K562 (cell line): ENCODE data around the gene MMP15. TPM values are rescaled to one million over a fixed set of nuclear protein-coding genes. Genes with fewer than 3 reads are reported as not detected.

ENCODE experiments used
- ATAC-seq: fragments of 200-7000 bp; cut with Tn5 transposase; 3 replicates; pipeline ENCODE4 v1.9.1; 2020; ENCODE audit warnings: moderate library complexity
- BruUV-seq: library from RNA; stranded (reverse); fragments of 400-500 nt; replicated peaks from 2 replicates; lab custom pipeline; 2021; lab: Mats Ljungman, UMichigan
- CTCF ChIA-PET: fragments of 300-600 bp; formaldehyde crosslinking; extraction: SDS; loops from one replicate; lab custom pipeline; 2021; ENCODE audit warnings: low intra/inter-chr PET ratio; lab: Yijun Ruan, JAX
- POLR2A ChIA-PET: fragments of 300-600, 350-650 bp; sonication (Branson Sonifier 250); formaldehyde crosslinking; extraction: SDS; loops from one replicate; lab custom pipeline; 2021; ENCODE audit warnings: antibody characterized with exemption, inconsistent platforms; lab: Yijun Ruan, JAX
- DNase-seq, 4 experiments: peaks; one replicate each; pipeline versions ENCODE4 v3.0.0 to v3.0.0-alpha.2; 2011 to 2018; ENCODE audit warnings: low spot score in 3 of 4, mixed read lengths in 3 of 4; ENCODE audit errors: extremely low read depth in 1 of 4
- FAIRE-seq: peaks from 2 replicates; lab custom pipeline; 2011; peaks lifted over from hg19 to GRCh38; lab: Jason Lieb, UNC
- H2AFZ ChIP-seq: 2 replicates; pipeline ENCODE4 v1.6.0; 2011; ENCODE audit warnings: low read depth, low read length, control low read depth, inconsistent platforms
- H3K27ac ChIP-seq: fragments of 200-600 bp; 3 replicates; pipeline ENCODE4 v1.8.0; 2011; ENCODE audit warnings: low read depth, mild to moderate bottlenecking, control low read depth, inconsistent platforms, low read length, moderate library complexity, mixed read lengths; ENCODE audit errors: extremely low read depth
- H3K27me3 ChIP-seq, 2 experiments: fragments of 300-600 bp in 1 of 2; 2 replicates in 1 of 2; 3 replicates in 1 of 2; pipeline versions ENCODE4 v1.6.0 to v1.8.0; 2011; ENCODE audit warnings: inconsistent platforms in 2 of 2, low read length in 2 of 2, mild to moderate bottlenecking in 1 of 2, mixed read lengths in 1 of 2, moderate library complexity in 1 of 2; ENCODE audit not compliant: control insufficient read depth in 2 of 2, insufficient read depth in 2 of 2
- H3K36me3 ChIP-seq: fragments of 300-600 bp; 3 replicates; pipeline ENCODE4 v1.8.0; 2011; ENCODE audit warnings: mild to moderate bottlenecking, low read length, inconsistent platforms; ENCODE audit not compliant: control insufficient read depth, insufficient read depth
- H3K4me1 ChIP-seq, 2 experiments: fragments of 200-600 bp in 1 of 2; replicated peaks in 1 of 2; 2 replicates in 1 of 2; 3 replicates in 1 of 2; pipeline versions ENCODE4 v1.5.1 to v1.8.0; 2011; ENCODE audit warnings: inconsistent platforms in 2 of 2, low read length in 2 of 2, mild to moderate bottlenecking in 1 of 2, mixed read lengths in 1 of 2, moderate library complexity in 1 of 2; ENCODE audit not compliant: control insufficient read depth in 2 of 2, insufficient read depth in 2 of 2
- H3K4me2 ChIP-seq: 2 replicates; pipeline ENCODE4 v1.6.1; 2011; ENCODE audit warnings: low read length, control low read depth, inconsistent platforms, mixed read lengths; ENCODE audit not compliant: insufficient read depth
- H3K4me3 ChIP-seq: fragments of 200-600 bp; sonication (generic), shearing (Covaris generic); 2 replicates; pipeline ENCODE4 v1.5.1; 2016; ENCODE audit warnings: control low read depth, inconsistent platforms
- H3K79me2 ChIP-seq: fragments of 200-600 bp; 3 replicates; pipeline ENCODE4 v1.8.0; 2011; ENCODE audit warnings: low read length, inconsistent platforms; ENCODE audit not compliant: control insufficient read depth, insufficient read depth
- H3K9ac ChIP-seq, 2 experiments: 2 replicates each; pipeline versions ENCODE4 v1.6.0 to v1.6.1; 2011; ENCODE audit warnings: low read depth in 2 of 2, low read length in 2 of 2, control low read depth in 1 of 2, inconsistent platforms in 1 of 2, mild to moderate bottlenecking in 1 of 2, mixed read lengths in 1 of 2; ENCODE audit not compliant: insufficient read depth in 1 of 2
- H3K9me1 ChIP-seq: one replicate; pipeline ENCODE4 v1.6.0; 2011; ENCODE audit warnings: inconsistent platforms, mild to moderate bottlenecking, low read length, moderate library complexity; ENCODE audit not compliant: control insufficient read depth, insufficient read depth
- H3K9me3 ChIP-seq: replicated peaks from 2 replicates; pipeline ENCODE4 v1.5.1; 2011; ENCODE audit warnings: low read depth, low read length, inconsistent platforms; ENCODE audit not compliant: control insufficient read depth, insufficient read depth
- H4K20me1 ChIP-seq: replicated peaks from 2 replicates; pipeline ENCODE4 v1.6.1; 2011; ENCODE audit warnings: low read length, inconsistent platforms, mixed read lengths; ENCODE audit not compliant: control insufficient read depth, insufficient read depth
- CEBPB ChIP-seq: fragments of 450-650 bp; IDR thresholded peaks from 2 replicates; pipeline ENCODE4 v1.6.1; 2016; ENCODE audit warnings: missing genetic modification characterization, missing compliant biosample characterization
- CTCF ChIP-seq, 3 experiments: IDR thresholded peaks in 2 of 3; conservative IDR thresholded peaks in 1 of 3; 2 replicates each; pipeline ENCODE4 v1.5.1; 2011 to 2012; ENCODE audit warnings: low read length in 3 of 3, mild to moderate bottlenecking in 3 of 3, control low read depth in 2 of 3, improper control_type of control experiment in 1 of 3, inconsistent platforms in 1 of 3, low read depth in 1 of 3, mixed read lengths in 1 of 3, moderate library complexity in 1 of 3; ENCODE audit not compliant: insufficient read depth in 2 of 3
- EGR1 ChIP-seq: fragments of 450-650 bp; conservative IDR thresholded peaks from 2 replicates; pipeline ENCODE4 v1.6.1; 2017; ENCODE audit warnings: mild to moderate bottlenecking
- KDM5B ChIP-seq: fragments of 200-600 bp; sonication (generic); IDR thresholded peaks from 2 replicates; pipeline ENCODE4 v1.6.1; 2012; ENCODE audit warnings: low read depth, mild to moderate bottlenecking, moderate library complexity, low read length, control low read depth, inconsistent platforms; ENCODE audit not compliant: insufficient replicate concordance
- MAZ ChIP-seq, 2 experiments: fragments of 450-650 bp in 1 of 2; sonication (generic) in 1 of 2; formaldehyde crosslinking; IDR thresholded peaks in 1 of 2; conservative IDR thresholded peaks in 1 of 2; 2 replicates each; pipeline versions ENCODE4 v1.4.0 to v1.5.0; 2020; ENCODE audit warnings: mild to moderate bottlenecking in 1 of 2, missing genetic modification reagents in 1 of 2
- PML ChIP-seq: IDR thresholded peaks from 2 replicates; pipeline ENCODE4 v1.6.1; 2012; ENCODE audit warnings: low read length, inconsistent platforms
- POU5F1 ChIP-seq: fragments of 150-350 bp; IDR thresholded peaks from 2 replicates; pipeline ENCODE4 v1.6.1; 2014; ENCODE audit warnings: borderline replicate concordance, low read length, low read depth, mild to moderate bottlenecking; ENCODE audit not compliant: partially characterized antibody
- TFAP4 ChIP-seq: sonication (generic); formaldehyde crosslinking; IDR thresholded peaks from 2 replicates; pipeline ENCODE4 v1.8.0; 2022; ENCODE audit warnings: missing genetic modification reagents, mild to moderate bottlenecking, moderate library complexity, borderline replicate concordance
- ZBTB7A ChIP-seq: IDR thresholded peaks from 2 replicates; pipeline ENCODE4 v1.6.1; 2011; ENCODE audit warnings: low read depth, mild to moderate bottlenecking, low read length, moderate library complexity, borderline replicate concordance; ENCODE audit not compliant: control insufficient read depth
- WGBS: fragments of 100-300 bp; shearing (Covaris generic); methylation state at CpG from one replicate; pipeline ENCODE4 v1.1.6; 2016; ENCODE audit warnings: low coverage, mixed read lengths; ENCODE audit not compliant: insufficient coverage; ENCODE audit errors: missing lambda C conversion rate; 5-methylcytosine and 5-hydroxymethylcytosine counted together
- in situ Hi-C: fragments of 300-500 bp; cut with MboI; formaldehyde crosslinking; loops from 4 replicates; pipeline ENCODE4 v1.15.0; 2018; ENCODE audit warnings: inconsistent platforms, mixed read lengths
- intact Hi-C: fragments of 100-400 bp; cut with micrococcal nuclease; formaldehyde crosslinking; loops from 2 replicates; pipeline ENCODE4 v1.14.2; 2022
- polyA plus RNA-seq, 8 experiments: library from polyadenylated mRNA; depleted of rRNA in 4 of 8; stranded (reverse) in 5 of 8; unstranded in 3 of 8; fragments of >200 nt; fragmentation: Nextera tagmentation in 2 of 8; fragmentation: Illumina TruSeq in 1 of 8; extraction: Ambion mirVana in 2 of 8; extraction: Trizol in 1 of 8; gene quantifications; 2 replicates each; pipeline versions ENCODE4 v1.2.1 to v1.2.3, GENCODE V29; 2011 to 2014; ENCODE audit warnings: inconsistent platforms in 1 of 8, missing spikeins in 1 of 8
- total RNA-seq, 7 experiments: library from RNA; depleted of rRNA in 6 of 7; stranded (reverse); fragments of >200 nt in 6 of 7; fragmentation: Illumina TruSeq in 2 of 7; extraction: Trizol in 2 of 7; gene quantifications; 2 replicates each; pipeline versions ENCODE4 v1.2.1 to v1.2.3, GENCODE V29; 2011 to 2021; ENCODE audit warnings: low replicate concordance in 1 of 7

MMP15 gene
- total and polyA plus RNA-seq, 9 of the 15 experiments (the other 6 are each of a cell fraction or from before 2014, with no cell fraction given), result 0.01 to 20.4 (median 5.5) TPM

GRCh38 chr16:58026705-58027160 is 1.2 kb downstream of the MMP15 start:
- no peaks in the 10 kb centered on the region for H4K20me1 ChIP-seq
- H3K4me3 ChIP-seq, result peak overlapping the region; percentile 79
- peak overlapping the region; percentile 98; the same call in 1 of the 2 replicates for H2AFZ ChIP-seq
- CTCF ChIA-PET, result no interaction called here
- no peaks in the 10 kb centered on the region for H3K9me1 ChIP-seq
- H3K9me3 ChIP-seq, result no peaks in the 10 kb centered on the region
- DNase-seq, result peak in 3 of 4 experiments; percentile 31 to 54 (median 46)
- H3K79me2 ChIP-seq, result peaks cover 17% of the 10 kb centered on the region; the same call in 2 of the 3 replicates
- H3K27ac ChIP-seq, result no peak overlapping the region
- H3K4me2 ChIP-seq, result peak overlapping the region; percentile 81
- H3K27me3 ChIP-seq, result no peaks in the 10 kb centered on the region
- 0 out of 2 replicates have a peak, but pooled peaks have one; percentile 24 for TF ChIP-seq TFAP4 (CRISPR knock-in tag)
- TF ChIP-seq POU5F1, result no peak
- TF ChIP-seq ZBTB7A, result peak; percentile 86
- peak in 1 of 3 experiments; percentile 22; a peak in 1 of 6 replicates for TF ChIP-seq CTCF (IDR thresholded peaks at IDR 0.05 in 2 of 3, conservative IDR thresholded peaks at IDR 0.05 in 1 of 3; ENCODE audit: insufficient read depth in 2 of 3, low read depth in 1 of 3, low read length in 3 of 3)
- TF ChIP-seq MAZ (CRISPR knock-in tag; conservative IDR thresholded peaks at IDR 0.05 in 1 of 2, IDR thresholded peaks at IDR 0.05 in 1 of 2), result peak in 1 of 2 experiments; percentile 68; a peak in 2 of 4 replicates
- no peak for TF ChIP-seq CEBPB (tag)
- TF ChIP-seq EGR1, result peak; percentile 57
- no peak for TF ChIP-seq PML
- peak; percentile 22 for TF ChIP-seq KDM5B
- TF ChIP-seq, all 486 proteins: peak for 6
- FAIRE-seq (no peak), ATAC-seq (peak; percentile 1)
- in situ Hi-C loops, result no loop called here
- peak overlapping the region; percentile 70 to 90 for H3K9ac ChIP-seq
- intact Hi-C loops, result loop anchor here (10.0 kb wide), 2 partner anchors 168 to 728 kb away; partner anchors contain the start of gene CSNK2A2
- POLR2A ChIA-PET, result no interaction called here
- BruUV-seq, result TSS peak; percentile 33
- no peaks in the 10 kb centered on the region for H3K36me3 ChIP-seq
- peaks cover 12 to 57% of the 10 kb centered on the region in 2 experiments; a peak in 4 of 5 replicates for H3K4me1 ChIP-seq
- 3% methylated on average over 22 of the region's 38 CpGs for WGBS
